HG03439 (cell line): Measurements from ENCODE around the gene CEACAM16.
A peak's percentile ranks its signal among the peaks of the same experiment; 100 is the strongest.
"Not testable (repeated sequence)": the region's sequence is repeated elsewhere in the genome, so short reads cannot be mapped to it uniquely, and the experiment has no call there.

Experiments used
- ATAC-seq: cut with Tn5 transposase; IDR thresholded peaks from one replicate; pipeline ENCODE4 v1.9.1; 2021; ENCODE audit warnings: mild to moderate bottlenecking, moderate library complexity; ENCODE audit not compliant: unreplicated experiment

CEACAM16 gene

DNA sequence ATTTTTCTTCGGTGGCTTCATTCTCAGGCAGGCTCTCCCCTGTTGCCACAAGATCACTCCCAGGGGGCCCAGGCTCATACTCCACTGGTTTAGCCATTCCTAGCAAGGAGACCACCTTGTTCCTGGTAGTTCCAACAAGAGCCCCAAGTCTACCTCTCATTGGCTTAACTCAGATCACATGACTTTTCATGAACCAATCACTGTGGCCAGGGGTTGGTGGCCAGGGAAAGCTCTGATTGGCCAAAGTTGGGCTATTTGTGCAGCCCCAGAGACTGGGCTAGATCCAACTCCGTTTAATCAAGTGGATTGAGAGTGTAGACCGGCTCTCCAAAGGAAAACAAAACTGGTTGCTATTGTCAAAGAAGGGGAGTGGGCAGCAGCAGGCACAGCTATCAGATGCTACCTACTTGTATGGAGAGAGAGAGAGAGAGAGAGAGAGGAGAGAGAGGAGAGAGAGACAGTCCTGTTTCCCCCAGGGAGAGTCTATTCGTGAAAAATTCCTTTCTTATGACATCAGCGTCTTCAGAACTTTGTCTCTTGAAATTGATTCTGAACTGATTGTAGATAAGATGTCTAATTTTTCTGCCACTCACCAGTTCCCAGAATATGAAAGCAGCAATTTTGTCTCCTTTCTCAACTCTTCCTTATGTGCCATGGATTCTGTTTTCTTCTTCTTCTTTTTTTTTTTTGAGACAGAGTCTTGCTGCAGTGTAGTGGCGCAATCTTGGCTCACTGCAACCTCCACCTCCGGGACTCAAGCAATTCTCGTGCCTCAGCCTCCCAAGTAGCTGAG lies 21.7 kb upstream of the CEACAM16 start:
- ATAC-seq = no peak

DNA sequence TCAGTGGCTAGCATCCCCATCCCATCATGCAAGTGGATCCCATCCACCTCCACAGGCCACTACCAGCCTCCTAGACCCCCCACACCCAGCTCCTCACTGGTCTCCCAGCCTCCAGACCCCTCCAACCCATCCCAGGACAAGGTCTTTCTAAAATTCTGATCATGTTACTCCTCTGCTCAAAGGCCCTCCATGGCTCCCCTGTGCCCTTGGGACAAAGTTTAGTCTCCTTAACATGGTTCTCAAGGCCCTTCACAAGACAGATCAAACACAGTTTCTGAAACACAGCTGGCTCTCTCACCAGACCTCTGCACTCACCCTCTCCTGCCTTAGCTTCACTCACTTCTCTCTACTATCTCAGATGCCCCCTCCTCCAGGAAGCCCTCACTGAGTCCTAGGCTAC lies 18.4 kb upstream of the CEACAM16 start:
- no peak for ATAC-seq

DNA sequence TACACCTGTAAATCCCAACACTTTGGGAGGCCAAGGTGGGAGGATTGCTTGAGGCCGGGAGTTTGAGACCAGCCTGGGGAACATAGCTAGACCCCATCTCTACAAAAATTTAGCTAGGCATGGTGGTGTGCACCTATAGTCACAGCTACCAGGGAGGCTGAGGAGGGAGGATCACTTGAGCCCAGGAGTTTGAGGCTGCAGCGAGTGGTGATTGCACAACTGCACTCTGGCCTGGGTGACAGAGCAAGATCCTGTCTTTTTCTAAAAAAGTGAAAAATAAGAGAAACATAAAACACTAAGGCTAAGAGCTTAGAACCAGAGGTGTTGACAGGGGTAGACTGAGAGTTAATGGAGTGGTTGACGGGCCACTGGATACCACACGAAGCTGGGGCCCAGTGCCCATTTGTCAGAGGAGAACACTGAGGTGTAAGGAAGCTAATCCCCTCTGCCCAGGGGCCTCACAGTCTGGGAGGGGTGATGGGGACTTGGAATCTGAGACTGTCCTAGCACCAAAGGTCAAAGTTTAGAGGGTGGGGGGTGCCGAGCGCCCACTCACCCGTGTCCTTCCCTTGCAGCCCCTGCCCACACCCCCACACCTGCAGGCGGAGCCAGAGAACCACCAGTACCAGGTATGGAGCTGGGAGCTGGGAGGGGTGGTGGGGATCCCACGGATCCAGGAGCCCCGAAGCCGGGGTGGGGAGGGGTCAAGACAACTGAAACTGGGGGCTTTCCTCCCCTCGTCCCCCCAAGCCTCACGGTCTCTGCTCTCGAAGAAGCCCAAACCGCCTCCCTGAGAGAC lies 16.8 kb upstream of the CEACAM16 start:
- no peak for ATAC-seq

DNA sequence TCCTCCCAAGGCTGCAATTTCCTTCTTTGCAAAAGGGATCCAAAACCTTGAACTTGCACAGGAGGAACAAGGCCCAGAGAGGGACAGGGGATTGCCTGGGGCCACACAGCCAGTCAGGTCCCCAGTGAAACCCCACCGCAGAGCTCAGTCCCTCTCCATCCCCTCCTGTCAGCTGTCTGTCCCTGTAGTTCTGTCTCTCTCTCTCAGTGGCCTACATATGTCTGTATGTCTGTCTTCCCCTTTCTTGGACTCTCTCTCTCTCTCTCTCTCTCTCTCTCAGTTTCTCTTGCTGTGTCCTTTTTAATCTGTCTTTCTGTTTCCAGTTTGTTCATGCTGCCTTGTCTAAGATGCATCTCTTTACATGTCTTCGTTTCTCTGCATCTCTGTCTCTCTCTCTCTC lies 16.1 kb upstream of the CEACAM16 start:
- ATAC-seq = no peak

DNA sequence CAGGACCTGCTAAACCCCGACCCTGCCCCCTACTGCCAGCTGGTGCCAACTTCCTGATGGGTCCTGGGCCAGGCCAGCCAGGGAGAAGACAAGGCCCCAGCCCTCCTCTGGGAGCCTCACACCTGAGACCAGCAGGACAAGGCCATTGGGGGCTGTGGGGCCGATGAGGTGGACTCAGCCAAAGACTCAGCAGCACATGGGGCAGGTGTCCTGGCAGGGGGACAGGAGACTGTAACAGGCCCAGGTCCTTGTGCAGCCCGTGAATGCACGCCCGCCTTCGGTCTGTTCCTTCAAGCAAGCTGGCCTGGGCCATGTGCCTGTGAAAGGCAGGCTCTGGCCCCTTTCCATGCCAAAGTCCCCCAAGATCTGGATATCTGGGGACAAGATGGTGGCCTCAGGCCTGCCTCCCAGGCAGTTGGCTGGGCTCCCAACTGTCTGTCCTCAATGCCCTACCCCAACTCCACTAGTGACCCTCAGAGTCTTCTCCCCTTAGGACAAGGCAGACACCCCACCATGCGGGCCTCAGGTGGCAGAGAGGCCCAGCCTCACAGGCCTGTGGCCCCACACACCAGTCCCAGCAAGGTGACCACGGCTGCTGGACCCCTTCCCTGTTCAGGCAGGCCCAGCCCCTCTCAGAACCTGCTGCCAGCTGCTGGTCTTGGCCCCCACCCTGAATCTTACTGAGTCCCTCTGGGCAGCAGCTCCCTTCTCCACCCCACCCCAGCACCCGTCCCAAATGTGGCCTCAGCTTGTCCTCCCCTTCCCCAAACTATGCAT lies 15.3 kb upstream of the CEACAM16 start:
- no peak for ATAC-seq

DNA sequence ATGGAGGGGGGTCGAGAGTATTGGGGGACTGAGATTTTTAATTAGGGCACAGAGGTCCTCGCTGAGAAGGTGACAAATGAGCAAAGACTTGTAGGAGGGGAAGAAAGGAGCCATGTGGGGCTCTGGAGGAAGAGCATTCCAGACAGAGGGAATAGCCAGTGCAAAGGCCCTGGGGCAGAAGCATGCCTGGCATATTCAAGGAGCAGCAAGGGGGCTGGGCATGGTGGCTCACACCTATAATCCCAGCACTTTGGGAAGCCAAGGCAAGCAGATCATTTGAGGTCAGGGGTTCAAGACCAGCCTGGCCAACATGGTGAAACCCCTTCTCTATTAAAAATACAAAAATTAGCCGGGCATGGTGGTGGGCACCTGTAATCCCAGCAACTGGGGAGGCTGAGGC lies 14.6 kb upstream of the CEACAM16 start:
- not testable (repeated sequence) for ATAC-seq

DNA sequence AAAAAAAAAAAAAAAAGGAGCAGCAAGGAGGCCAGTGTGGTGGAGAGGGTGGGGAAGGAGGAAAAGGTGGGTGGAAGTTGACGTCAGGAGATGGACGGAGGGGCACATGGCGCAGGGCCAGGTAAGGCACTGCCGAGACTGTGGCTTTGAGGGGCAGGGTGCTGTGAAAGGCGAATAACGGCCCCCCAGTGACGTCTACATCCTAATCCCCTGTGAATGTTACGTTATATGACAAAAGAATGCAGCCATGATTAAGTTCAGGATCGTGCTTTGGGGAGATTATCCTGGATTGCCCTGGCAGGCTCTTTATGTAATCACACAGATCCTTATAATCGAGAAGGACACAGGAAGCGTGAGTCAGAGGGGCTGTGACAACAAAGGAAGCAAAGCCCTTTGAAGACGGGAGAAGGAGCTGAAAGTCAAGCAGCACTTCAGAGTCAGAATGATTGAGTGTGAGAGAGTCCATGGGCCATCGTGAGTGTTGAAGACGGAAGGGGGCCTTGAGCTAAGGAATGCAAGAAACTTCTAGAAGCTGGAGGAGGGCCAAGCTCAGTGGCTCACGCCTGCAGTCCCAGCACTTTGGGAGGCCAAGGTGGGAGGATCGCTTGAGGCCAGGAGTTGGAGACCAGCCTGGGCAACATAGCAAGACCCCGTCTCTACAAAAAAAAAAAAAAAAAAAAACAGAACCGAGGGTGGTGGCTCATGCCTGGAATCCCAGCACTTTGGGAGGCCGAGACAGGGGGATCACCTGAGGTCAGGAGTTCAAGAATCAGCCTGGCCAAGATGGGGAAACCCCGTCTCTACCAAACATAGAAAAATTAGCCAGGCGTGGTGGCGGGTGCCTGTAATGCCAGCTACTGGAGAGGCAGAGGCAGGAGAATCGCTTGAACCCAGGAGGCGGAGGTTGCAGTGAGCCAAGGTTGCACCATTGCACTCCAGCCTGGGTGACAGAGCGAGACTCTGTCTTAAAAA lies 13.8 kb upstream of the CEACAM16 start:
- ATAC-seq = no peak

DNA sequence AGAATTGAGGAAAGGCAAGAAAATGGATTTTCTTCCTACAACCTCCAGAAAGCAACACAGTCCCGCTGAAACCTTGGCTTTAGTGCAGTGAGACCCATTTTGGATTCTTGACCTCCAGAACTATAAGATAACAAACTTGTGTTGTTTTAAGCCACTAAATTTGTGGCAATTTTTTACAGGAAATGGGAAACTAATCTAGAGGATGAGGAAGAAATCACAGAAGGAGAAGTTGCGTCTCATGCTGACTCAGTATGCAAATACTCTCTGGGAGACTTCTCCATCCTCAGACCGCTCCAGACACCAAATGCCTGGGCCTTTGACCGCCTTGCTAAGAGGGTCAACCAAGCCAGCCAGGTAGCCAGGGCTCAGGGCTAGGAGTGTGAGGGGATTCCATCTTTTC lies 13.1 kb upstream of the CEACAM16 start:
- no peak for ATAC-seq

DNA sequence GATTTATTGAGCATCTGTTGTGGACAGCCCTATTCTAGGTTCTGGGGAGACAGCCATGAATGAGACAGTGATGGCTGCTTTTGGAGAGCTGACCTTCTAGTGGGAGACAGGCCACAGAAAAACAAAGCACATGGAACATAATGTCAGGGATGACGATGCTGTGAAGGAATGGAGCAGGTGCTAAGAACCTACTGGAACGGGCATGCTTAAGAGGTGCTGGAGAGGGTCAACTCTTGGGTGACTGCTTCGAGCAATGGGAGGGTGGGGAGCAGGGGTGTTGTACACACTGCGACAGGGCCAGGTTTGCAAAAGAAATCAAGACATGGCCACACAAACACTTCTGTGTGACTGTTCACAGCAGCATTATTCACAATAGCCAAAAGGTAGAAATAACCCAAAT lies 12.1 kb upstream of the CEACAM16 start:
- no peak for ATAC-seq

DNA sequence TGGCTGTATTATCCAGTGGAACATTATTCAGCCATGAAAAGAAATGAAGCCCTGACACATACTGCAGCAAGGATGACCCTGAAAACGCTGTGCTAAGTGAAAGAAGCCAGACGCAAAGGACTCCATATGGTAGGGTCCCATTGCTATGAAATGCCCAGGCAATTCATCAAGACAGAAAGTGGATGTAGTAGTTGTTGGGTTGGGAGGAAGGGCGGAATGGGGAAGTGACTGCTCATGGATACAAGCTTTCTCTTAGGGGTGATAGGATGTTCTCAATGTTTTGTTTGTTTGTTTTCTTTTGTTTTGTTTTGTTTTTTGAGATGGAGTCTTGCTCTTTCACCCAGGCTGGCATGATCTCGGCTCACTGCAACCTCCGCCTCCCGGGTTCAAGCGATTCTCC lies 11.1 kb upstream of the CEACAM16 start:
- ATAC-seq = no peak

DNA sequence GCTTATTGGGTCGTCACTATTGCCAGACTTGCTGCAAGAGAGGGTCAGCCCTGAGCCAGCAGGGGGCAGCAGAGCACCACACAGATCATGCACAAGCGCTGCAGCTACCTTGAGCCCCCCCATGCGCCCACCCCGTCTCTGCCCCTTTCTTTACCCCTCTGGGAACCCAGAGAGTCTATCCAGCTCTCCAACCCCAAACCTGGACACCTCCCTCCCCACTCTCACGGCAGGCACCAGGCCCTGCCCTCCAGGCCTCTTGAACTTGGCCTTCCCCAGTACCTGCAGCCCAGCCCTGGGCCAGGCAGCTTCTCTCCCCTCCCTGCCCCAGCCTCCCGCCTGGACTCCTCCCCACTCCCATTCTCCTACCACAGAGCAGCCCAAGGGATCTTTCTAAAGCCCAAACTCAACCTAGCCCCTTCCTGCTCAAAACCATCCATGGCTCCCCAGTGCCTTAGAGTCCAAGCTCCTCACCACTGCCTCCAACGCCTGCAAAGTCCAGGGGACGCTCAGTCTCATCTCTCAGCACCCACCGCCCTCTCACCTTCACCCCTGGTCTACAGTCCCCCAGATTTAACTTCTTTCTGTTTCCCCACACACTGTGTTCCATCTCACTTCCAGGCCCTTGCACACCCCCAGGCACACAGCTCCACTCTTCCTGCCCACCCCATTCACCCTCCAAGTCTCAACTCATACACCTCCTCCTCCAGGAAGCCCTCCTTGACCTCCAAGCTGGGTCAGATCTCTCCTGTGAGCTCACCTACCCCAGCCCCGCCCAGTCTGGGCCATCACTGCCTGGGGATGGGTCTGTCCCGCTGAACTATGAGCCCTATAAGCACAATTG lies 9.4 kb upstream of the CEACAM16 start:
- no peak for ATAC-seq

DNA sequence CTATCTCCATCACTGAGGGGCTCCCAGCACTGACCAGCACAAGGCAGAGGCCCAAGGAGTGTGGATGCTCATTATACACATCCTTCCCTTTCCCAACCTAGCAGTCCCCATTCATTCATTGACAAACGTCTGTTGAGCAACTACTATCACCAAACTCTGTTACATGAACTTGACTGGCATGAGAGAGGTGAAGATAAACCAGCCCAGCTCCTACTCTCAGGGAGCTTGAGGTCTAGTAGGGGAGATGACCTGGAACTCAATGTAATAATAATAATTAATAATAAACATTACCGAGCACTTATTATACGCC lies 8.9 kb upstream of the CEACAM16 start:
- ATAC-seq = no peak

DNA sequence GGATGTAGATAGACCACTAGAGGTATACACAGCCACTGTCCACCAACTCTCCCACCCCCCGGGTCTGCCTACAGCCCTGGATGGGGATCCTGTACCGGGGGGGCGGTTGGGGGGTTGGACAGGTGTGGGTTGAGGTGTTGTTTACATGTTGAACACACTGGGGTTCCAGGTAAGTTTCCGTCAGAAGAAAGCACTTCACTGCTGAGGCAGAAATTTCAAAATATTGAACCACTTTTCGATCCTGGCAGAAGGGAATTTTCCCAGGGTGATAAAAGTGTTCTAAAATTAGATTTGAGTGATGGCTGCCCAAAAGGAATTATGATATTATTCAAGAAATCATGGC lies 6.6 kb upstream of the CEACAM16 start:
- ATAC-seq = peak; percentile 19

DNA sequence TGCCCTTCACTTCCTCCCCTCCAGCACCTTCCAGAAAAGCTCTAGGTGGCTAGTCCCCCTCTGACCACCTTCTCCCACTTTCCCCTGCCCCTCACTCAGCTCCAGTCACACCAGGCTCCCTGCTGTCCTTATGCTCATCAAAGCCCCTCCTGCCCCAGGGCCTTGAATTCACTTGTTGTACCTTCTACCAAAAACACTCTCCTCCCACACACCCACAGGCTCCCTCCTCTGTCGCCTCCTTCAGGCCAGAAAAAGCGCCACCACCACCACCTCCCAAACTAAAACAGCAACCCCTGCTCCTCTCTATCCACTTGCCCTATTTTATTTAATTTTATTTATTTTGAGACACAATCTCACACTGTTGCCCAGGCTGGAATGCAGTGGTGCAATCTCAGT lies 4.8 kb upstream of the CEACAM16 start:
- ATAC-seq = no peak

DNA sequence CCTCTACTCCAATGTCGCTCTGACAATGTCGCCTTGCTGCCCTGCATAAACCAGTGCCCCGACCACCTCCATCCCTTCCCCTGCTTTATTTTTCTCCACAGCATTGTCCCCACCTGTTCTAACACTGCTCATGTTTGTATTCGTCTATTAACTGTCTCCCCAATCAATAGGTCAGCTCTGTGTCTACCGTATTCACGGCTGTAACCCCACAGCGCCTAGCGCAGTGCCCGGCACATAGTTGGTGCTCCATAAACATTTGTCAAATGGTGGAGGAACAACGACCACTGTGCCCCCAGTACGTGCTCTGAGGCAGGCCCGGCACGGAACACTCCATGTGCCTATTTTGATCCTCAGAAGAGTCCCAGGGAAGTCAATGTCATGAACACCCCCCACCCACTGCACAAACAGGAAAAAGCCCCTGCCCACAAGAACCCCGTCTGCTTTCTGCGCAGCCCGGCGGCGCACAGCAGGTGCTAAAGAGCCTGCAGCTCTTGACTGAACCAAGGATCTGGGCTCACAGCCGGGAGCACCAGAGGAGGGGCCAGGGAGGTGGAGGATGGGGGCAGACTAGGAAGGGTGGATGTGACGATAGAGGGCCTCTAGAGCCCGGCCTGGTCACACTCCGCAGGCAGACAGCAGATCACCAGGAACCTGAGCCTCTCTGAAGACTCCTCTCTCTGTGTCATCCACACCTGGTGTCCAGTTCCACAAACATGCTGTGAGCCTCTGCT lies 1.8 kb upstream of the CEACAM16 start:
- no peak for ATAC-seq

DNA sequence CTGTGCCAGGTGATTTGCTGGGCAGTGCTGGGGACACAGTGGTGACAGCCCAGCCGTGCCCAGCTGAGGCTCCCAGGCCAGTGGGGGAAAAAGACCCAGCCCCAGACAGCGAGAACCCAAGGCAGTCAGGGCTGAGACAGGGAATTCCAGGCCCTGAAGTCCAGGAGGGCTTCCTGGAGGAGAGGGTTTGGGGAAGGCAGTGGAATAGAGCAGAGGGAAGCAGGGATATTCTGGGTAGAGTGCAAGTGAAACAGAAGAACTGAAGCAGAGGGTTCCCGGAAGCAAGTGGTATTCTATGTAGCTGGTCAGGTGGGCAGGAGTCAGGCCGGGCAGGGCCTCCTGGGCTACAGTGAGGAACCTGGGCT lies 1.3 kb upstream of the CEACAM16 start:
- no peak for ATAC-seq

DNA sequence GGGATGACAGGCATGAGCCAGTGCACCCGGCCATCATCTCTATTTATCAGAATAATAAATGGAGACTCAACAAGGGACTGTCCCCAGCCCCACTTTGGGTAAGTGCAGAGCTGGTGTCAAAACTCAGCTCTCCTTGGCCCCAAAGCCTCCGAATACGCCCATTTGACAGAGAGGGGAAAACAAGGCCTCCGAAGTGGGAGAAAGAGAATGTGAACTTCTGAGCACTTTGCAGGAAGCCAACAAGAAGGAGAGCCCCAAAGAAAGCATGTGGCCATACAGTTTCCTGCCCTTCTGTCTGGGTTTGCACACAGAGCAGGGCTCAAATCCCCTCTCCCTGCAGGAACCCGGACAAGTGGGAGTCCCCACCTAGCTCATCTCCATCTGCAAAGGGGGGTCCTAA lies 1.6 kb downstream of the CEACAM16 start:
- ATAC-seq = no peak

DNA sequence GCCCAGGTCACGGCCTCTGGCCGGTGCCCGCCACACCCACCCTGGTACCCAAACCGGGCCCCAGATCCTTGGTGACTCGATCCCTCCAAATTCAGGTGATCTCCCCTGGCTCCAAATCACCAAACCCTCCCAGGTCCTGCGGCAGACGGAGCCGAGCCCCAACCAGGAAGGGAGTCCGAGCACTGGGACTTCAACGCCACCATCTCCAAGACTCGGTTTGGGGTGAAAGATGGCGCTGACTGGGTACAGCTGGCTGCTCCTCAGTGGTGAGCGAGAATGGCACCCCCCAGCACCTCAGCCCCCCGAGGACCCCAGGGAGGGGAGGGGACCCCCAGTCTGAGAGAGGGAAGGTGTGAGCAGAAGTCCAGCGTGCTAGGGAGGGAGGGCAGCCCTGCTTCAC lies 2.3 kb downstream of the CEACAM16 start:
- no peak for ATAC-seq

DNA sequence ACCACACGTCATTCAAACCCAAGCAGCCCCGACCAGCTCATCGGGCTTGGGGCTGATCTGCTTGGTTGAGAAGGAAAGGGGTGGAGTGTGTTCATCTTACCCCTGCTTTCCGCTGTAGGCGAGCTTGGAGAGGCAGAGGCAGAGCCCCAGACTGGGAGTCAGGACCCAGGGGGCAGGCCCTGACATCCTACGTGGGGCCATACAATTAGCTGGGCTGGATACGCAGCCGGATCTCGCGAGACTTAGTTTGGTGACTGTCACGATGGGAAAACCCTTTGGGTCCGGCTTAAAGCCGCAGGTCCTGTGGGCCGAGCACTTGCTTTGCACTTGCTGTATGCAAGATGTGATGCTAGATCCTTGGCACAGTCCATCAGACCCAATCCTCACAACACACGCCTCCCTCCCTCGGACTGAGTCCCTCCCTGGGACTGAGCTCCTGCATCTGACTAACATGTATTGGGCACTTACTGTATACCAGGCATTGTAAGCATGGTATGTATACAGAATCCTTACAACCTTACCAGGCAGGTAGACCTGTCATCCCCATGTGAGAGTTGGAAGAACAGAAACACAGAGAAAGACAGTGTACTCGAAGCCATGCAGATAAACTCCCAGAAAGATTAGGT lies 3.7 kb downstream of the CEACAM16 start:
- no peak for ATAC-seq
